NT2/D1 (cell line): Measurements from ENCODE around the gene ST6GALNAC3.

Experiments
- DNase-seq: peaks from one replicate; pipeline ENCODE4 v3.0.0-alpha.2; 2011; ENCODE audit warnings: low read depth, low spot score
- H3K27me3 ChIP-seq: 2 replicates; pipeline ENCODE4 v1.6.0; 2011; ENCODE audit warnings: mild to moderate bottlenecking; ENCODE audit not compliant: insufficient read length, insufficient read depth
- H3K36me3 ChIP-seq: 2 replicates; pipeline ENCODE4 v1.6.1; 2011; ENCODE audit warnings: mild to moderate bottlenecking, low read length, mixed read lengths; ENCODE audit not compliant: insufficient read depth, insufficient read length
- H3K4me1 ChIP-seq: 2 replicates; pipeline ENCODE4 v1.5.1; 2011; ENCODE audit not compliant: insufficient read depth, insufficient read length
- H3K4me3 ChIP-seq: 2 replicates; pipeline ENCODE4 v1.5.1; 2011; ENCODE audit warnings: low read depth; ENCODE audit not compliant: insufficient read length
- H3K9ac ChIP-seq: 2 replicates; pipeline ENCODE4 v1.6.0; 2011; ENCODE audit warnings: low read depth; ENCODE audit not compliant: insufficient read length
- H3K9me3 ChIP-seq: 2 replicates; pipeline ENCODE4 v1.5.1; 2011; ENCODE audit warnings: mild to moderate bottlenecking, low read length; ENCODE audit not compliant: insufficient read depth
- SUZ12 ChIP-seq: IDR thresholded peaks from 2 replicates; pipeline ENCODE4 v1.6.1; 2011; ENCODE audit not compliant: insufficient read length, insufficient read depth; ENCODE audit errors: extremely low read depth
- YY1 ChIP-seq: IDR thresholded peaks from 2 replicates; pipeline ENCODE4 v1.6.1; 2011; ENCODE audit not compliant: insufficient read length, insufficient read depth
- ZNF274 ChIP-seq: IDR thresholded peaks from 2 replicates; pipeline ENCODE4 v1.6.1; 2011; ENCODE audit warnings: mild to moderate bottlenecking, low read depth, low read length

ST6GALNAC3 gene

DNA sequence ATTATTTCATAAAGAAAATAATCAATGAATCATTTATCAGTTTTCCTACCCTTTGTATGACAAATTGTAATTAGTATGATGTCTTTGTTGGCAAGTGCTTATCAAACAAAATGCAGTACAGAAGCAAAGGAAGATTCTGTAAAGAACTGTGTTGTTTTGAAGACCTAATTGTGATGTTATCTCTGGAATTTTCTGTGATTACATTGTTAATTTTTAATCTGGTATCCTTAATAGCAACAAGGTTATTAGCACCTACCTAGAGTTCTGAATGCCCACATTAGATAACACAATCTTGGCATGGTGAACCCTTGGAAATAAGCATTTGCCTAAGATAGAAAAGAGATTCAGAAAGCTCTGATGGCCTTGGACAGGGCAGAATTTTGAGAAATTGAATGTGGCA, 518.6 kb downstream of the ST6GALNAC3 start:
- TF ChIP-seq ZNF274 (no peak), SUZ12 (no peak), YY1 (no peak)
- no peak overlapping the region for H3K4me3 ChIP-seq
- no peak for DNase-seq
- no peak overlapping the region for H3K9ac ChIP-seq
- H3K36me3 ChIP-seq: no peaks in the 10 kb centered on the region
- H3K27me3 ChIP-seq: no peaks in the 10 kb centered on the region
- peaks cover 27% of the 10 kb centered on the region for H3K9me3 ChIP-seq
- no peaks in the 10 kb centered on the region for H3K4me1 ChIP-seq

DNA sequence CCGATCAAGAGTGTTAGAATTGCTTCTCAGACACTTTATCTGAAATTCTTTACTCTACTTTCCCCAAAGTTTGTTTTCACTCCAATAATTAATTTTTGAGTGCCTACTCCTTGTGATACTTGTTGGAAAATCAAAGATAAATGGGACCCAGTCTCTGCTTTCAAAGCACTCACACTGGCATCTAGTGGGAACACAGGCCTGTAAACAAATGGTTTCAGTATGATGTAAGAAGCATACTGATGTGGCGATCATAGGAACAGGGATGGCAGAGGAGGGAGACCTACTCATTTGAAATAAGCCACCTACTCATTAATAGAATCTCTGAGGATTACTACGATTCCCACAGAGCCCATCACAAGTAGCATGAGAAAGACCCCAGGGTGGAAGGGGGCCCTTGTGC, 519.1 kb downstream of the ST6GALNAC3 start:
- H3K9ac ChIP-seq: no peak overlapping the region

DNA sequence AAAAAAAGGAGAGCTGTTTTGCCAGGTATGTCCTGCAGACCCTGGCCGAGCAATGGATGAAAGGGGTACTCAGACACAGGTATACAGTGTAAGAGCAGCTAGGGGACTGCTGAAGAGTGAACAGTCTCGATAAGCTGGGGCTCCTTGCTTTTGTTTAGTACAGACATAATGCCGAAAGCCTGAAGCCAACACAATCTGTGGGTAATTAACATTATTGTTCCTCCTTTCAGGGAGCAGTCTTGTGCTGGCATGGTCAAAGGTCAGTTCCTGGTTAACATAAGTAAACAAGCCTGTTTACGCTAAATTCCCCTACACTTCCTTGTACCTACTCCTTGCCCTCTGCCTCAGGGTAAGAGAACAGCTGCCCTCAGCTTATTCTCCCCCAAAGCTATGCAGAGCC, 520.5 kb downstream of the ST6GALNAC3 start:
- Histone ChIP-seq H3K27me3 (no peaks in the 10 kb centered on the region), H3K4me1 (no peaks in the 10 kb centered on the region), H3K9me3 (peaks cover 27% of the 10 kb centered on the region), H3K9ac (no peak overlapping the region), H3K4me3 (no peak overlapping the region), H3K36me3 (no peaks in the 10 kb centered on the region)
- no peak for DNase-seq
- TF ChIP-seq SUZ12 (no peak), ZNF274 (no peak), YY1 (no peak)

More for the DNA sequence above, 519.1 kb downstream of the ST6GALNAC3 start:
- Histone ChIP-seq H3K9me3 (peaks cover 27% of the 10 kb centered on the region), H3K4me3 (no peak overlapping the region), H3K4me1 (no peaks in the 10 kb centered on the region), H3K36me3 (no peaks in the 10 kb centered on the region), H3K27me3 (no peaks in the 10 kb centered on the region)
- DNase-seq: no peak
- TF ChIP-seq SUZ12 (no peak), ZNF274 (no peak), YY1 (no peak)

DNA sequence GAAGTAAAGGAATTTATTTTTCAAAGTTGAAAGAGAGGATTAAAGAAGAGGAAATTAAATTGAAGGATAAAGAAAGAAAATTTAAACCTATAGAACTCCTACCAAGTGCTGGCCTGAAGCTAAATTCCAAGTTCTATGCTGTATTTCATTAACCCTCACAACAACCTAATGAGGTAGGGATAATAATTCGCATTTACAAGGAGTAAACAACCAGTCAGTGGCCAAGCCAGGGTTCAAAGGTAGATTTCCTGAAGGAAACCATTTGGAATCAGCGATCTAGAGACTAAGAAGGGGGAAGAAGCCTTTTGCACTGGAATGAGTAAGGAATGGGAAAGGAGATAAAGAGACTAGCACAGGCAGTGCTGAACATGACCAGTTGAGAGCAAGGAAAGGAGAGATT, 526.9 kb downstream of the ST6GALNAC3 start:
- DNase-seq: no peak
- no peak overlapping the region for H3K4me3 ChIP-seq
- no peak for TF ChIP-seq ZNF274
- TF ChIP-seq SUZ12: no peak
- no peak for TF ChIP-seq YY1
- no peaks in the 10 kb centered on the region for H3K4me1 ChIP-seq
- H3K9me3 ChIP-seq: no peaks in the 10 kb centered on the region; the same call in 1 of the 2 replicates
- no peaks in the 10 kb centered on the region for H3K27me3 ChIP-seq
- H3K36me3 ChIP-seq: no peaks in the 10 kb centered on the region
- H3K9ac ChIP-seq: no peak overlapping the region

DNA sequence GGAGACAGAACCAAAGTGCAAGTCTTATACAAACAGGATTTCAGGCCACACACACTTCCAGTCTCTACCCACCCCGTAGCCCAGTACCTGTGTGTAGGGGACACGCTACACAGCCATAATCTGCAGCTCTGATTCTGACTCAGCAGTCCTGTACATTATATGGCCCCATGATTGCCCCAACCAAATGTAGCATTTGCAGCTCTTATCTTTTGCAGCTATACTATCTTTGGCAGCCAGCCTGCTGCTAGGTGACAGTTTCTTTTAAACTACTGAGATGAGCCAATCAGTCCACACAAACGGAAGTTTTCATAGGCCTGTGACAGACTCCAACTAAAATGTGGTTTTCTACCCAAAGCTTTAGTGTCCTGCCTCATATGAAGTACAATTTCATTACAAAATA, 533.2 kb downstream of the ST6GALNAC3 start:
- DNase-seq: no peak
- no peaks in the 10 kb centered on the region for H3K27me3 ChIP-seq
- H3K4me1 ChIP-seq: no peaks in the 10 kb centered on the region
- no peaks in the 10 kb centered on the region for H3K9me3 ChIP-seq
- H3K36me3 ChIP-seq: no peaks in the 10 kb centered on the region
- H3K4me3 ChIP-seq: no peak overlapping the region
- H3K9ac ChIP-seq: no peak overlapping the region
- TF ChIP-seq SUZ12 (no peak), ZNF274 (no peak), YY1 (no peak)

DNA sequence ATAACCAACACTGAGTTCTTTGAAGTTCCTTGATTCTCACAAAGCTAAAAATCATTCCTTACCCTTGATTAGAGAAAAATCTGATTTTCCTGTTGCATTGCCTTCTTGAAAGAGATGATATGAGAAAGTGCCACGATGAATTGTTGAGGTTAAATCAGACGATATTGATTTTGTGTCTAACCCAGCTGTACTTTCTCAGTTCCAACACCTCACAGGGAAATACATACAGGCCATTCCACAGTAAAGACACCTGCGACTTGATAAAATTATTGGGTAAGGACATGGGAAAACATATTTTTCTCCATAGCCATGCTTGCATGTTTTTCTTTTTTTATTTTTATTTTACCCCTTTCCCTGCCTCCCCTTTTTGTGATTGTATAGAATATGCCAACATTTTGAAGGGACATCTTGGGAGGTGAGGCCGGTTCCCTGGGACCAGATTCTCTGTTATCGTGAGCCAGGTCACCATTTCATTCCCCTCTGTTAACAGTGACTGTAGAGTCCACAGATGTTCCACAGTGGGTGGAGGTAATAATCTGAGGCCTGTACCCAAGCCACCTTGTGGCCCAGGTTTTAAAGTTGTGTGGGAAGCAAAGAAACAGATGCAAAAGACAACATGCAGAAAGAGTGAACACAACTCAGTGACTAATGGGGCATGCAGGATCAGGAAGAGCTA, 537.4 kb downstream of the ST6GALNAC3 start:
- no peak for DNase-seq
- no peak overlapping the region for H3K9ac ChIP-seq
- H3K27me3 ChIP-seq: no peaks in the 10 kb centered on the region
- no peaks in the 10 kb centered on the region for H3K36me3 ChIP-seq
- TF ChIP-seq YY1 (no peak), SUZ12 (no peak)
- no peaks in the 10 kb centered on the region for H3K4me1 ChIP-seq
- H3K4me3 ChIP-seq: no peak overlapping the region
- no peaks in the 10 kb centered on the region for H3K9me3 ChIP-seq

DNA sequence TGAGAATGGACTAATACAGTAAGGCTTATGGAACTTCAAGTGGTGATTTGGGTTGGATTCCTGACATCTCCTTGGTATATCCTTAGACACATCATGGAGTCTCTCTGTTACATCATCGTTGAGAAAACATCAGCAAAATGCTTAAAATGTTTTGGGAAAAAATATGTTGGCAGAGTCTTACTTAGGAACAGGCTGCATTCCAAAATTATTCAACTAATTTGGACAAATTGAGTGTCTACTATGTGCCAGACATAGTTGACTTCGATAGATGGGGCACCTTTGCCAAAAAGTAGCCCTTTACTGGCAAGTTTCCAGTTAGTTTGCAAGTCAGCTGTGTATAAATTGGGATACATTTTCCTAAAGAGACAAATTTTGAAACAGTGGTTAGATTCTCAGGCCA, 539.3 kb downstream of the ST6GALNAC3 start:
- Histone ChIP-seq H3K9me3 (no peaks in the 10 kb centered on the region), H3K4me3 (no peak overlapping the region), H3K4me1 (no peaks in the 10 kb centered on the region), H3K36me3 (no peaks in the 10 kb centered on the region), H3K27me3 (no peaks in the 10 kb centered on the region), H3K9ac (no peak overlapping the region)
- TF ChIP-seq YY1 (no peak), ZNF274 (no peak), SUZ12 (no peak)
- no peak for DNase-seq

DNA sequence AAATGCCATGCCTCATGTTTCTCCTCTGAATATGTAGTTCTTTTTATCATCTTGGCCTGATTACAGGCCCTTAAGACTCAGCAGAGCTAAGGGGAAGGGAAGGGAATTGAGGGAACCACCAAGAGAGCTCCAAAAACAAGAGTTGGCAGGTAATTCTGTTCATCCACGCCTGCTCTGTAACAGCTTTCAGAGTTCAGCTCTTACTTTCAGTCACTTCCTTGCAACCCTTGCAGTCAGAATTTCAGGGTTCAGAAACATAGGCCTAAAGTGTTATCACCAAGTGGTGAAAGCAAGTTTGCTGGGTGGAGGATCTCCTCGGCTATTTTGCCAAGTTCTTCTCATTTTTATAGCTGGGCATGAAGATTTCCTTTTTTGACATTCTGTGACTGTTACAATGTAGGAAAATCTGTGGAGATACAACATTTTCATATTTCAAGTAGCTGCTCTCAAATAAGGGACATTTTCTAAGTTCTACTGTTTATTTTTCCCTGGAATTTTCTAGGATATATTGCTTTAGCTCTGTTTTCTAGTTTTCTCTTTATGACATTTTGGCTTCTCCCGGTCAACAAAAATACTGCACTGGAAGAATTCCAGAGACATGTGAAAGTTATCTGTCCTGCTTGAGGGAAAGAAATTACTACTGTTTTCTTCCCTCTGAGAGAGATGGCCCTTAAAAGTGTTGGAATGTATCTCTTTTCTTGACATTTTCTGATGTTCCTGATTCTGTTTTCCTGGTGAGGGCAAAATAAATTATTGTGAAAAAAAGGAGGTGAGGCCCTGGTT, 540.9 kb downstream of the ST6GALNAC3 start:
- Histone ChIP-seq H3K4me3 (no peak overlapping the region), H3K9ac (no peak overlapping the region), H3K27me3 (no peaks in the 10 kb centered on the region), H3K36me3 (no peaks in the 10 kb centered on the region), H3K4me1 (no peaks in the 10 kb centered on the region), H3K9me3 (no peaks in the 10 kb centered on the region)
- DNase-seq: no peak
- TF ChIP-seq YY1 (no peak), SUZ12 (no peak), ZNF274 (no peak)
